ENCODE data around the gene CPLANE2. TPM values are rescaled to one million over a fixed set of nuclear protein-coding genes. Genes with fewer than 3 reads are reported as not detected.
"Not testable (repeated sequence)": the region's sequence is repeated elsewhere in the genome, so short reads cannot be mapped to it uniquely, and the experiment has no call there.

Gene CPLANE2
- total RNA-seq, 1 experiment from 2014 or later = 8.5 TPM

DNA sequence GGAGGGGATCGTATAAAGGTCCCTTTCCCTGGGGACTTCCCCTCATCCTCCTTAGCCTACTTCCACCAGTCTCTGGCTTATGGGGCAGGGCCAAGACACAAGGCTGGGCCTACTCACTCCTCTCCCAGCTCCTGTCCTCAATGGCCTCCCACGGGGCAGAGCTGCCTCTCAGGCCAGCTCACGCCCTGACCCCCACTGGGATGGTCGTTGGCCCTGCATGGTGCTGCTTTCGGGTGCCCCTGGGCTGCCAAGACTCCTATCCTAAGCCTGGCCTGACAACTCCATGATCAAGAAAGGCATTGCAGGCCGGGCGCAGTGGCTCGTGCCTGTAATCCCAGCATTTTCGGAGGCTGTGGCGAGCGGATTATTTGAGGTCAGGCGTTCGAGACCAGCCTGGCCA lies 6.2 kb downstream of the CPLANE2 start:
- no peak for DNase-seq (ENCODE audit: low spot score)

GRCh38 chr1:16229976-16230740 lies 6.8 kb downstream of the CPLANE2 start:
- no peak for DNase-seq (ENCODE audit: low spot score)

DNA sequence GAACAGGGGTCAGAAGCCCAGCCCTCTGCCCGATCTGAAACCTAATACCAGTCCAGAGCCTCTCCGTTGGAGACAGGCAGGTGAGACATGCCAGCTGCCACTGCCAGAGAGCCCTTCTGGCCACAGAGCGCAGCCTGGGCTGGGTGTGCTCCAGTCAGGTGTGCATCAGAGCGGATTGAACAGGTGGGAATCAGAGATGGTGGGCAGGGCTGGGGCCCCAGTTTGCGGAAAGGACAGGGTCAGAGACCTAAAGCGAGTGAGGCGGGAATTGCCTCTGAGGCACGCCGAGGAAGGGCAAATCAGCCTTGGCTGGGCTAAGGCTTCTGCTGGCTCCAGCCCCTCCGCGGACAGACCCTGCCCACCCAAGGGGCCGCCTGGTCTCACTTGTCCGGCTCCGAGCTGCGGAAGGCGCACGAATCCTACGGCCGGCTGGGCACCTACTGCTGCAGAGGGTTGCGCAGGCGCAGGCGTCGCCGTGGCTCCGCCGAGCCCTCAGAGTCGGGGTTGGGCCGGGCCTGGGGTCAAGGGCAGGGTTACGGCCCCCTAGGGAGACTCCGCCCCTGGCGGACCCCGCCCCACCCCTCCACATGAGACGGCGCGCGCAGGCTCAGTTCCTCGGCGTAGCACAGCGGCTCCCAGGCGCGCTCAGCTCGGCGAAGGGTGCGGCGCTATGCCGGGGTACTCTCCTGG lies 10.3 kb downstream of the CPLANE2 start:
- no peak for DNase-seq (ENCODE audit: low spot score)

GRCh38 chr1:16226129-16226489 lies 10.9 kb downstream of the CPLANE2 start:
- no peak for DNase-seq (ENCODE audit: low spot score)

- no peak for DNase-seq (ENCODE audit: low spot score)
These were observed 12.5 kb downstream of the CPLANE2 start for GRCh38 chr1:16224472-16224871.

DNA sequence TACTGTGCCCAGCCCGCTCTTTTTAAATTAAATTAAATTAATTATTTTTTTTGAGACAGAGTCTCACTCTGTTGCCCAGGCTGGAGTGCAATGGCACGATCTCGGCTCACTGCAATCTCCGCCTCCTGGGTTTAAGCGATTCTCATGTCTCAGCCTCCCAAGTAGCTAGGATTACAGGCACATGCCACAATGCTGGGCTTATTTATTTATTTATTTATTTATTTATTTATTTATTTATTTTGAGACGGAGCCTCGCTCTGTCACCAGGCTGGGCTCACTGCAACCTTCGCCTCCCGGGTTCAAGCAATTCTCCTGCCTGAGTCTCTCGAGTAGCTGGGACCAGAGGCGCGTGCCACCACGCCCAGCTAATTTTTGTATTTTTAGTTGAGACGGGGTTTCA lies 14.3 kb downstream of the CPLANE2 start:
- not testable (repeated sequence) for DNase-seq (ENCODE audit: low spot score)

DNA sequence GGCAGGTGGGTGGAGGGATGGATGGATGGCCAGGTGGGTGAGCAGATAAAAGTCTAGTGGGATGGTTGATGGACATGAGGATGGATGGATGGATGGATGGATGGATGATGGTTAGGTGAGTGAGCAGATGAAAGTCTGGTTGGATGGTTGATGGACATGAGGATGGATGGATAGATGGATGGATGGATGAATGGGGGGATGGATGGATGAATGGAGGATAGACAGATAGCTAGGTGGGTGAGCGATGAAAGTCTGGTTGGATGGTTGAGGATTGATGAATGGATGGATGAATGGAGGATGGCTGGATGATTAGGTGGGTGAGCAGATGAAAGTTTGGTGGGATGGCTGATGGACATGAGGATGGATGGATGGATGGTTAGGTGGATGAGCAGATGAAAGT lies 15.5 kb downstream of the CPLANE2 start:
- DNase-seq (ENCODE audit: low spot score) = no peak

DNA sequence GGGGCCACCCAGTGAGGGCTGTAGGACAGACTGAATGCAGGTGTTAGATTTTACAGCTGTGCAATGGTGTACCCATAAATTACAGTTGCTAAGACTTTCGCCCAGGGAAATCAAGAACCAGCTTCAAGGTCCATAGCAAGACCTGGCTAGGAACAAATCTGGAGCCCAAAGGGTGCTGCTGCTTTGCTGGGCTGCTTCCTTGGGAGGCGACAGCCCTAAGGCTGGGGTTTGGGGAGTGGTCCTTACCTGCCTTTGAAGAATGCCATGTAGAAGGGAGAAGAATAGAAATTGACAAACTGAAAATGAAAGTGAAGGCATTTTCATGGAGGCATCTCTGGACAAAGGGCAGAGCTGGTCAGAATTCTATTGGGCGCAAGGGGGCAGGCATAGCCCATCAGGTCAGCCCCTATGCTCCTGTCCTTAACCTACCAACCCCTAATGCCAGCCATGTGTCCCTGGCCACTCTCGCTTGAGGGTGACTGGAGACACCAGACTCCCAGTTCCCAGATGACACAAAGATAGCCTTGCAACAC lies 16.9 kb downstream of the CPLANE2 start:
- DNase-seq (ENCODE audit: low spot score) = no peak

DNA sequence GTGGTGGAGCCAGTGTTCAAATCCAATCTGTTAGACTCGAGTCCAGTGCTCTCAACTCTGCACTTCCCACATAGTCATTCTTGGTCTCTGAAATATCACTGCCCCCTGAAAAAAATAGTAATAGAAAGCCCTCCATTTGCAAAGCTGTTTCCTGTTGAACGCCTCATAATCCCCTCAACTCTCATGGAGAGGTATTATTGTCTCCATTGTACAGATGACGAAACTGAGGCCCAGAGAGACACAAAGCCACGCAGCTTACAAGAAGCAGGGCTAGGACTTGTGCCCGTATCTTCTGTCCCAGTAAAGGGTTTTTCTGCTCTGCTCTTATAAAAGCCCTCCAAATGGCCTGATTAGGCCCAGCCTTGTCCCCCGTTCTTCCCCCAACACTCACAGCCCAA lies 18.3 kb downstream of the CPLANE2 start:
- no peak for DNase-seq (ENCODE audit: low spot score)

DNA sequence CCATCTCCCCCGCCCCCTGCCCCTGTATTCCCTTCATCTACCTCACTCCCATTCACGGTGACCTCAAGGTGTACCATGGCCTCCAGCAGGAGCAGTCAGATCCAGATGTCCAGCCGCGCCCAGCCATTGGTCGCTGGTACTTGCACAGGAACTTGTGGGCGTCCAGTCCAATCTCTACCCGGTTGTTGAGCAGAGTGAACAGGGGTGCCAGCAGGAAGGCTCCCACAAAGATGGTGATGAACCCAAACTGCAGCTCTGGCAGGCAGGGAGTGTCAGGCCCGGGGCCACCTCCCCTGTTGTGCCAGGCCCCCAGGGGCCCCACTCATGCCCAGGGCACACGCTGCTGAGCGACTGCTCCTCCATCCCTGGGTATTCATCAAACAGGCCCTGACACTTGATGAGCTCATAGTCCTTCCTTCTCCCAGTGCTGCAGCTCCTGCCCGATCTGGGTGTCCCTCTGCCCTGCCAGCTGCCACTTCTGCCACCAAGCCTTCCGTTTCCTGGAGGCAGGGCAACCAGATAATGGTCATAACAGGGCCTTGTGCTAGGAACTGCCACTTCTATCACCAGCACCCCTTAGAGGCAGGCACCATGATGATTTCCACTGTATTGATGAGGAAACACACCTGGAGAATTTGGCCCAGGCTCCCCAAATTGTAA lies 18.8 kb downstream of the CPLANE2 start:
- DNase-seq (ENCODE audit: low spot score) = no peak

GRCh38 chr1:16217061-16217785 lies 19.8 kb downstream of the CPLANE2 start:
- peak; percentile 84 for DNase-seq (ENCODE audit: low spot score)

GRCh38 chr1:16215882-16216753 lies 20.9 kb downstream of the CPLANE2 start:
- DNase-seq (ENCODE audit: low spot score) = no peak

DNA sequence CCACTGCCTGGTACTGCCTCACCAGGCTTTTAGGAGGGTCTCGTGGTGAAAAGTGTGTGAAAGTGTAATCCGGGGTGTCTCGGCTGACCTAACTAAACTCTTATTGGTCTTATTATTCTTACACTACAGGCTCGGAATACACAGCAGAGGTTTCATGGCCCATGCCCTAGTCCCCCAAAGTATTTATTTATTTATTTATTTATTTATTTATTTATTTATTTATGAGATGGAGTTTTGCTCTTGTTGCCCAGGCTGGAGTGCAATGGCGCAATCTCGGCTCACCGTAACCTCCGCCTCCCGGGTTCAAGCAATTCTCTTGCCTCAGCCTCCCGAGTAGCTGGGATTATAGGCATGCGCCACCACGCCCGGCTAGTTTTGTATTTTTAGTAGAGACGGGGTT lies 21.7 kb downstream of the CPLANE2 start:
- DNase-seq (ENCODE audit: low spot score) = not testable (repeated sequence)

DNA sequence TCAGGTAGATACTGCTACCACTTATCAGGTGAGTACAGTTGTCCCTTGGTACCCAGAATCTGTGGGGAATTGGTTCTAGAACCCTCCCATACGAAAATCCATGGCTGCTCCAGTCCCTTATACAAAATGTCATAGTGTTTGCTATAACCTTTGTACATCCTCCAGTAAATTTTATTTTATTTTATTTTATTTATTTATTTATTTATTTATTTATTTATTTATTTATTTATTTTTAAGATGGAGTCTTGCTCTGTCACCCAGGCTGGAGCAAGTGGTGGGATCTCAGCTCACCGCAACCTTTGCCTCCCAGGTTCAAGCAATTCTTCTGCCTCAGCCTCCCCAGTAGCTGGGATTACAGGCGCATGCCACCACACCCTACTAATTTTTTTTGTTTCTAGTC lies 23.4 kb downstream of the CPLANE2 start:
- DNase-seq (ENCODE audit: low spot score) = not testable (repeated sequence)

DNA sequence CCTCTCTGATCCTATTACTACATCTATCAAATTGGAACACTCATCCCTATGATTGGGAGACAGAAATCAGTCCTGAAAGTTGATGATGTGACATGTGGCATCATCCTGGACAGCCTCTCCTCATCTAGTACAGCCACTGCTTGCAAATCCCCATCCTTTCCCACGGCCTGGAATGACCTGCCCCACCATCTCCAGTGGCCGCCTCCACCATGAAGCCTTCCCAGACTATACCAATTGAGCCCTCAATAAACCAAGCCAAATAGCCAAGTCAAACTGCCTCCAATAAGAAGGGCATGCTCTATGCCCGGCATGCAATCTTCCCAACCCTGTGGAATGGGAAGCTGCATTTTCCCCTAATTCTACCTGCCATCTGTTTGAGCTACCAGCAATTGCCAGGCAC lies 24.0 kb downstream of the CPLANE2 start:
- no peak for DNase-seq (ENCODE audit: low spot score)

DNA sequence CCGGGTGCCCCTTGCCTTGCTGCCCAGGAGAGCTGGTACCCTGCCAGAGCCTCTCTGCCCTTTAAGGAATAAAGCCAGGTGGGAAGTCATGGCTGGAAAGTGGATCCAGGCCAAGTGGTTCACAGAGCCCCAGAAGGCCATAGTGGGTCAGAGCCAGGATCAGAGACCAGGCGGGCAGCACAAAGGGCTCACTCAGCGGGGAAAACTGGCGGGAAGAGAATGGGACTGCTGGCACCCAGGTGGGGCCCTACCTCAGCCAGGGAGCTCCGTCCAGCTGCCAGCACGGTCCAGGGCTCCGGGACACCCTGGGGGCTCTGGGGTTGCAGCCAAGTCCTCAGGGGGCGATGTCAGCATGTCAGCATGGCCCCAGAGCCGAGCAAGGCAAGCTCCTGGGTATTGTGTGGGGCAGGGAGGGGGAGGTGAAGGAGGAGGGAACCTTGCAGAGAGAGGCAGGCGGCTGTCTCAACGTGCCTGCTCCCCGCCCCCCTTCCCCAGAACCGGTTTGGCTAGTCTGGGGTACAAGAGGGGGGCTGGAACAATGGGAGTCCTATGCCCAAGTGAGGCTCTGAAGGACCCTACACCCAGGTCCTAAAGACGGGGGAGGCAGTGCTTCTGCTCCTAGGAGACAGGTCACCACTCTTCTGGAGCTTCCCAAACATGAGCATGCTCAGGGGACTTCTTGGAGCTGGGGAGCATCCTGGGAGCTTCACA lies 24.6 kb downstream of the CPLANE2 start, which contains the start of gene ARHGEF19:
Gene ARHGEF19 (minus strand): TSS at position 402 of the 711 bp plus-strand sequence. CDS start 3,598 bp downstream, outside the sequence.
- DNase-seq (ENCODE audit: low spot score) = no peak

DNA sequence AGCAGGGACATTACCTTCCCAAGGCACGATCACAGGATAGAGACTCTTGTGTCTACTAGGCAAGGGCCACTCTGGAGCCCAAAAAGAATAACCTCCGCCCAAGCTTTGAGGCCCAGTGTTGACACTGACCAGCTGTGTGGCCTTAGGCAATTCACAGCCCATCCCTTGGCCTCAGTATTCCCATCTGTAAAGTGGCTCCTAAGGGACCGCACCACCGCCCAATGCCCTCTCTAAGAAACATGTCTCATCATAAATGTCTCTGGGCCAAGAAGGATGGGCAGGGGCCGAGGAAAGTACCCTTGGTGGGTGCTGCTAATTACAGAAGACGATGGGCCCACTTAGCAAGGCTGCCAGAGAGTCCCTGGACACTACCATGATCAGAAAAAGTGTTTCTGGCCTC lies 25.2 kb downstream of the CPLANE2 start:
- no peak for DNase-seq (ENCODE audit: low spot score)

GRCh38 chr1:16210581-16210980 lies 26.4 kb downstream of the CPLANE2 start:
- DNase-seq (ENCODE audit: low spot score) = no peak

DNA sequence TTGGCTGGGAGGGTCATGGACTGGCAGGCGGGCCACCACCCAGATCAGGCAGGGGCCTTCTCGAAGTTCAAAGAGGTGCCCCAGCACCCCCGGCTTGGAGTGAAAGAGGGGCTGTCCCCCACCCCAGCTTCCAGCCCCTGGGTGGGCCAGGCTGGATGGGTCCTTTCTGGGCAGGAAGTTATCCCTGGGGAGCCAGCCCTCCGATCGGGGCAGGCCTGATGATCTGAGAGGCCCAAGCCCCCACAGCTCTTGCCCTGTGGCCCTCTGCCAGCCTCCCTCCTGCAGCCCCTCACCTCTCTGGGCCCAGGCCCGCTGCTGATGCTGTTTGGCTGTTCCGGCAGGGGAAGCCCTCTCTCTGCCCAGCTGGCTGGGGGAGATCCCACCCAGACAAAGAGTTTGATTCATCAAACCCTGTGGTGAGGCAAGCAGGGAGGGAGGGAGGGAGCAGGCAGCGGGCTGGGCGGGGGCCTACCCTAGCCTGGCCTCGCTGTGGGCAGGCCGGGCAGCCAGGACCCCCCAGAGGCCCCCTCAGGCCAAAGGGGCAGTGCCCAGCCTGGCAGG lies 27.1 kb downstream of the CPLANE2 start:
- DNase-seq (ENCODE audit: low spot score) = no peak

All from H4 (cell line).